ENCODE measurements around the gene STARD6. TPM values are rescaled to one million over a fixed set of nuclear protein-coding genes. Genes with fewer than 3 reads are reported as not detected.
"Not testable (repeated sequence)": the region's sequence is repeated elsewhere in the genome, so short reads cannot be mapped to it uniquely, and the experiment has no call there.

STARD6 gene
- total and polyA plus RNA-seq, 5 donors, result not detected

- Histone ChIP-seq H3K27me3 (ENCODE audit: control insufficient read depth, insufficient read depth) (no peaks in the 10 kb centered on the region), H3K4me1 (ENCODE audit: control insufficient read depth, insufficient read depth, low read length) (no peaks in the 10 kb centered on the region), H3K27ac (ENCODE audit: low read length) (no peak overlapping the region), H3K9me3 (ENCODE audit: control insufficient read depth, low read length) (no peaks in the 10 kb centered on the region), H3K4me3 (ENCODE audit: low read length) (no peak overlapping the region)
- DNase-seq (no peak), ATAC-seq (no peak)
- 81% methylated on average over 2 of the region's 2 CpGs for WGBS
- intact Hi-C loops (cut with DNase I), result no loop called here
These were observed 22.0 kb downstream of the STARD6 start for GRCh38 chr18:54335638-54336173.

GRCh38 chr18:54330768-54331548 is 26.7 kb downstream of the STARD6 start:
- no peak overlapping the region for H3K27ac ChIP-seq (ENCODE audit: low read length)
- intact Hi-C loops (cut with DNase I), result no loop called here
- ATAC-seq (no peak), DNase-seq (no peak)
- H3K27me3 ChIP-seq (ENCODE audit: control insufficient read depth, insufficient read depth), result no peaks in the 10 kb centered on the region
- 65% methylated on average over 6 of the region's 6 CpGs for WGBS
- H3K4me3 ChIP-seq (ENCODE audit: low read length), result no peak overlapping the region
- no peaks in the 10 kb centered on the region for H3K4me1 ChIP-seq (ENCODE audit: control insufficient read depth, insufficient read depth, low read length)
- no peaks in the 10 kb centered on the region for H3K9me3 ChIP-seq (ENCODE audit: control insufficient read depth, low read length)

- Histone ChIP-seq H3K9me3 (ENCODE audit: control insufficient read depth, low read length) (no peaks in the 10 kb centered on the region), H3K27me3 (ENCODE audit: control insufficient read depth, insufficient read depth) (no peaks in the 10 kb centered on the region), H3K4me1 (ENCODE audit: control insufficient read depth, insufficient read depth, low read length) (no peaks in the 10 kb centered on the region), H3K27ac (ENCODE audit: low read length) (no peak overlapping the region), H3K4me3 (ENCODE audit: low read length) (no peak overlapping the region)
- no peak for ATAC-seq
- intact Hi-C loops (cut with DNase I), result no loop called here
- DNase-seq, result no peak
These were observed 27.9 kb downstream of the STARD6 start for GRCh38 chr18:54329787-54330186.

- no peak overlapping the region for H3K4me3 ChIP-seq (ENCODE audit: low read length)
- H3K4me1 ChIP-seq (ENCODE audit: control insufficient read depth, insufficient read depth, low read length), result no peaks in the 10 kb centered on the region
- H3K27me3 ChIP-seq (ENCODE audit: control insufficient read depth, insufficient read depth), result no peaks in the 10 kb centered on the region
- WGBS, result 71% methylated on average over 4 of the region's 4 CpGs
- intact Hi-C loops (cut with DNase I), result no loop called here
- ATAC-seq, result no peak
- DNase-seq, result no peak
- H3K27ac ChIP-seq (ENCODE audit: low read length), result no peak overlapping the region
- H3K9me3 ChIP-seq (ENCODE audit: control insufficient read depth, low read length), result no peaks in the 10 kb centered on the region
These were observed 29.8 kb downstream of the STARD6 start for GRCh38 chr18:54327818-54328217.

GRCh38 chr18:54323970-54324369 is 33.7 kb downstream of the STARD6 start:
- 67% methylated on average over 2 of the region's 2 CpGs for WGBS
- intact Hi-C loops (cut with DNase I), result no loop called here
- no peak for DNase-seq
- Histone ChIP-seq H3K9me3 (ENCODE audit: control insufficient read depth, low read length) (no peaks in the 10 kb centered on the region), H3K4me1 (ENCODE audit: control insufficient read depth, insufficient read depth, low read length) (no peaks in the 10 kb centered on the region), H3K4me3 (ENCODE audit: low read length) (no peak overlapping the region), H3K27ac (ENCODE audit: low read length) (no peak overlapping the region), H3K27me3 (ENCODE audit: control insufficient read depth, insufficient read depth) (no peaks in the 10 kb centered on the region)
- ATAC-seq, result no peak

- intact Hi-C loops (cut with DNase I), result no loop called here
- Histone ChIP-seq H3K9me3 (ENCODE audit: control insufficient read depth, low read length) (no peaks in the 10 kb centered on the region), H3K4me1 (ENCODE audit: control insufficient read depth, insufficient read depth, low read length) (no peaks in the 10 kb centered on the region), H3K4me3 (ENCODE audit: low read length) (no peak overlapping the region), H3K27ac (ENCODE audit: low read length) (no peak overlapping the region), H3K27me3 (ENCODE audit: control insufficient read depth, insufficient read depth) (no peaks in the 10 kb centered on the region)
- ATAC-seq (no peak), DNase-seq (no peak)
These were observed 34.1 kb downstream of the STARD6 start for GRCh38 chr18:54323561-54323960.

- ATAC-seq, result no peak
- Histone ChIP-seq H3K9me3 (ENCODE audit: control insufficient read depth, low read length) (no peaks in the 10 kb centered on the region), H3K4me3 (ENCODE audit: low read length) (no peak overlapping the region), H3K27me3 (ENCODE audit: control insufficient read depth, insufficient read depth) (no peaks in the 10 kb centered on the region), H3K4me1 (ENCODE audit: control insufficient read depth, insufficient read depth, low read length) (no peaks in the 10 kb centered on the region), H3K27ac (ENCODE audit: low read length) (no peak overlapping the region)
- intact Hi-C loops (cut with DNase I), result no loop called here
- no peak for DNase-seq
These were observed 41.4 kb downstream of the STARD6 start for GRCh38 chr18:54316071-54316820.

GRCh38 chr18:54309564-54309963 is 48.1 kb downstream of the STARD6 start:
- H3K27me3 ChIP-seq (ENCODE audit: control insufficient read depth, insufficient read depth); DNase-seq; ATAC-seq; H3K9me3 ChIP-seq (ENCODE audit: control insufficient read depth, low read length); H3K4me1 ChIP-seq (ENCODE audit: control insufficient read depth, insufficient read depth, low read length); H3K27ac ChIP-seq (ENCODE audit: low read length); intact Hi-C loops (cut with DNase I); H3K4me3 ChIP-seq (ENCODE audit: low read length): not testable (repeated sequence)
- 80% methylated on average over 8 of the region's 8 CpGs for WGBS

GRCh38 chr18:54303408-54303807 is 54.2 kb downstream of the STARD6 start:
- ATAC-seq, result no peak
- intact Hi-C loops (cut with DNase I), result no loop called here
- DNase-seq, result no peak

GRCh38 chr18:54298991-54299390 is 58.7 kb downstream of the STARD6 start:
- 98% methylated on average over 8 of the region's 8 CpGs for WGBS
- H3K4me1 ChIP-seq (ENCODE audit: control insufficient read depth, insufficient read depth, low read length); ATAC-seq: not testable (repeated sequence)

More at GRCh38 chr18:54303408-54303807, 54.2 kb downstream of the STARD6 start:
- Histone ChIP-seq H3K9me3 (ENCODE audit: control insufficient read depth, low read length) (no peaks in the 10 kb centered on the region), H3K27me3 (ENCODE audit: control insufficient read depth, insufficient read depth) (no peaks in the 10 kb centered on the region), H3K4me3 (ENCODE audit: low read length) (no peak overlapping the region), H3K27ac (ENCODE audit: low read length) (no peak overlapping the region), H3K4me1 (ENCODE audit: control insufficient read depth, insufficient read depth, low read length) (no peaks in the 10 kb centered on the region)

GRCh38 chr18:54296062-54296461 is 61.6 kb downstream of the STARD6 start:
- intact Hi-C loops (cut with DNase I), result no loop called here
- DNase-seq (no peak), ATAC-seq (no peak)
- 87% methylated on average over 2 of the region's 2 CpGs for WGBS
- Histone ChIP-seq H3K27me3 (ENCODE audit: control insufficient read depth, insufficient read depth) (no peaks in the 10 kb centered on the region), H3K4me3 (ENCODE audit: low read length) (no peak overlapping the region), H3K27ac (ENCODE audit: low read length) (no peak overlapping the region), H3K9me3 (ENCODE audit: control insufficient read depth, low read length) (no peaks in the 10 kb centered on the region), H3K4me1 (ENCODE audit: control insufficient read depth, insufficient read depth, low read length) (no peaks in the 10 kb centered on the region)

More at GRCh38 chr18:54298991-54299390, 58.7 kb downstream of the STARD6 start:
- DNase-seq; H3K4me3 ChIP-seq (ENCODE audit: low read length); H3K27me3 ChIP-seq (ENCODE audit: control insufficient read depth, insufficient read depth); H3K9me3 ChIP-seq (ENCODE audit: control insufficient read depth, low read length); intact Hi-C loops (cut with DNase I); H3K27ac ChIP-seq (ENCODE audit: low read length): not testable (repeated sequence)
